Liver (tissue), 9 donors: ENCODE results near the gene EEF2K. TPM values are rescaled to one million over a fixed set of nuclear protein-coding genes. Genes with fewer than 3 reads are reported as not detected.

Source experiments
- DNase-seq: peaks from one replicate; pipeline ENCODE4 v3.0.0-alpha.2; 2017; ENCODE audit warnings: low spot score
- H3K27ac ChIP-seq, 2 donors: one replicate each; pipeline ENCODE4 v1.7.0; 2013; ENCODE audit warnings: inconsistent platforms in 2 of 2, low read length in 2 of 2, control low read depth in 1 of 2, low read depth in 1 of 2, mild to moderate bottlenecking in 1 of 2
- H3K27me3 ChIP-seq, 4 donors: one replicate each; pipeline versions ENCODE4 v1.6.1 to v1.7.0; 2013; ENCODE audit warnings: low read length in 3 of 4, inconsistent platforms in 1 of 4, mild to moderate bottlenecking in 1 of 4, moderate library complexity in 1 of 4; ENCODE audit not compliant: control insufficient read depth in 4 of 4, insufficient read depth in 4 of 4
- H3K36me3 ChIP-seq, 4 donors: one replicate each; pipeline versions ENCODE4 v1.6.1 to v1.7.0; 2013; ENCODE audit warnings: low read length in 3 of 4, mild to moderate bottlenecking in 3 of 4, low read depth in 1 of 4, moderate library complexity in 1 of 4; ENCODE audit not compliant: control insufficient read depth in 4 of 4, insufficient read depth in 3 of 4
- H3K4me1 ChIP-seq, 4 donors: one replicate each; pipeline versions ENCODE4 v1.6.1 to v1.7.0; 2013; ENCODE audit warnings: low read length in 3 of 4, mild to moderate bottlenecking in 3 of 4, moderate library complexity in 1 of 4; ENCODE audit not compliant: control insufficient read depth in 4 of 4, insufficient read depth in 4 of 4
- H3K4me3 ChIP-seq, 3 donors: one replicate each; pipeline versions ENCODE4 v1.6.1 to v1.7.0; 2013; ENCODE audit warnings: low read length in 3 of 3, control low read depth in 1 of 3, low read depth in 1 of 3, mild to moderate bottlenecking in 1 of 3
- H3K9ac ChIP-seq, 2 donors: one replicate each; pipeline ENCODE4 v1.7.0; 2013; ENCODE audit warnings: low read length in 2 of 2, mild to moderate bottlenecking in 2 of 2, moderate library complexity in 2 of 2, control low read depth in 1 of 2, low read depth in 1 of 2
- H3K9me3 ChIP-seq, 4 donors: one replicate each; pipeline versions ENCODE4 v1.6.1 to v1.7.0; 2013; ENCODE audit warnings: low read length in 3 of 4; ENCODE audit not compliant: control insufficient read depth in 4 of 4
- CTCF ChIP-seq: fragments of 150-350 bp; IDR thresholded peaks from 2 replicates; pipeline ENCODE4 v1.5.1; 2017; ENCODE audit warnings: improper control_type of control experiment, low read depth, low read length; ENCODE audit not compliant: missing input control
- EGR1 ChIP-seq, 2 donors: IDR thresholded peaks; 2 replicates each; pipeline ENCODE4 v1.6.1; 2016 to 2018; ENCODE audit warnings: antibody characterized with exemption in 2 of 2, low read depth in 2 of 2
- FOXA1 ChIP-seq: IDR thresholded peaks from 2 replicates; pipeline ENCODE4 v1.6.1; 2016; ENCODE audit warnings: antibody characterized with exemption
- FOXA2 ChIP-seq: IDR thresholded peaks from 2 replicates; pipeline ENCODE4 v1.6.1; 2016; ENCODE audit warnings: antibody characterized with exemption
- GABPA ChIP-seq, 2 donors: IDR thresholded peaks in 1 of 2; conservative IDR thresholded peaks in 1 of 2; 2 replicates each; pipeline ENCODE4 v1.6.1; 2016; ENCODE audit warnings: antibody characterized with exemption in 2 of 2, mild to moderate bottlenecking in 1 of 2, moderate library complexity in 1 of 2
- HNF4A ChIP-seq, 2 donors: conservative IDR thresholded peaks; 2 replicates each; pipeline ENCODE4 v1.6.1; 2016; ENCODE audit warnings: antibody characterized with exemption in 2 of 2, mild to moderate bottlenecking in 2 of 2
- NR2F2 ChIP-seq: IDR thresholded peaks from 2 replicates; pipeline ENCODE4 v1.6.1; 2016; ENCODE audit warnings: antibody characterized with exemption
- REST ChIP-seq: IDR thresholded peaks from 2 replicates; pipeline ENCODE4 v1.6.1; 2016; ENCODE audit warnings: antibody characterized with exemption, mild to moderate bottlenecking
- YY1 ChIP-seq: IDR thresholded peaks from 2 replicates; pipeline ENCODE4 v1.6.1; 2016; ENCODE audit warnings: antibody characterized with exemption, mild to moderate bottlenecking
- ZBTB33 ChIP-seq: IDR thresholded peaks from 2 replicates; pipeline ENCODE4 v1.6.1; 2016; ENCODE audit warnings: antibody characterized with exemption
- WGBS: extraction: QIAGEN DNeasy Blood & Tissue Kit; methylation state at CpG from one replicate; pipeline ENCODE4 v1.1.7; 2013; 5-methylcytosine and 5-hydroxymethylcytosine counted together
- polyA plus RNA-seq, 2 donors: library from polyadenylated mRNA; stranded (reverse) in 1 of 2; unstranded in 1 of 2; fragments of 200-250 nt in 1 of 2; fragments of >200 nt in 1 of 2; fragmentation: Nextera tagmentation in 1 of 2; extraction: Ambion mirVana in 1 of 2; gene quantifications; one replicate each; pipeline versions ENCODE4 v1.2.1 to v1.2.3, GENCODE V29; 2013 to 2015
- total RNA-seq, 2 donors: library from RNA; depleted of rRNA; stranded (reverse); fragments of >200 nt; gene quantifications; one replicate each; pipeline ENCODE4 v1.2.3, GENCODE V29; 2014
- donor health status: healthy.
- donor health status: healthy.
- donor health status: healthy.
- donor health status: healthy.
- donor health status: healthy.

EEF2K gene
- total and polyA plus RNA-seq, 4 donors = 3.2 to 14.3 (median 8.0) TPM

- TF ChIP-seq FOXA2 (no peak), GABPA (IDR thresholded peaks at IDR 0.05 in 1 of 2, conservative IDR thresholded peaks at IDR 0.05 in 1 of 2) (no peak), REST (no peak)
These were observed 34.1 kb downstream of the EEF2K start (continued) for GRCh38 chr16:22240023-22240710.

GRCh38 chr16:22250522-22250921 is 44.4 kb downstream of the EEF2K start:
- Histone ChIP-seq H3K27me3 (no peaks in the 10 kb centered on the region), H3K9ac (no peak overlapping the region), H3K4me1 (no peaks in the 10 kb centered on the region), H3K9me3 (peaks cover 0 to 4% (median 2%) of the 10 kb centered on the region in 4 donors), H3K27ac (no peak overlapping the region), H3K4me3 (no peak overlapping the region), H3K36me3 (peaks cover 7 to 46% (median 23%) of the 10 kb centered on the region in 4 donors)
- 97% methylated on average over 6 of the region's 6 CpGs for WGBS
- TF ChIP-seq CTCF = no peak
- no peak for TF ChIP-seq ZBTB33
- TF ChIP-seq FOXA1 = no peak
- DNase-seq = no peak

GRCh38 chr16:22252317-22252716 is 46.2 kb downstream of the EEF2K start:
- TF ChIP-seq NR2F2 (no peak), YY1 (no peak), HNF4A (conservative IDR thresholded peaks at IDR 0.05) (no peak), CTCF (no peak), EGR1 (IDR thresholded peaks at IDR 0.05; ENCODE audit: low read depth in 2 of 2) (no peak), REST (no peak)
- Histone ChIP-seq H3K27ac (no peak overlapping the region), H3K27me3 (no peaks in the 10 kb centered on the region), H3K9ac (no peak overlapping the region), H3K4me3 (no peak overlapping the region), H3K9me3 (peaks cover 0 to 4% (median 2%) of the 10 kb centered on the region in 4 donors), H3K36me3 (peaks cover 16 to 51% (median 29%) of the 10 kb centered on the region in 4 donors), H3K4me1 (no peaks in the 10 kb centered on the region)
- DNase-seq = no peak
- 87% methylated on average over 5 of the region's 5 CpGs for WGBS
